ENCODE measurements around the gene CINP. TPM values are rescaled to one million over a fixed set of nuclear protein-coding genes. Genes with fewer than 3 reads are reported as not detected.

The CINP gene
- total and polyA plus RNA-seq, 9 of the 15 experiments (the other 6 are each of a cell fraction or from before 2014, with no cell fraction given): 36.3 to 63.2 (median 43.7) TPM

- peak; percentile 81 to 88 for TF ChIP-seq RAD21 (CRISPR knock-in tag; conservative IDR thresholded peaks at IDR 0.05 in 1 of 2, IDR thresholded peaks at IDR 0.05 in 1 of 2)
- TF ChIP-seq U2AF1 (optimal IDR thresholded peaks at IDR 0.05; ENCODE audit: low read depth, low read length): no peak
- TF ChIP-seq ZKSCAN3 (CRISPR knock-in tag; IDR thresholded peaks at IDR 0.05): no peak
- TF ChIP-seq MYC (IDR thresholded peaks at IDR 0.05; ENCODE audit: low read depth, low read length): peak; percentile 93
- no peak for TF ChIP-seq MYC (CRISPR knock-in tag; IDR thresholded peaks at IDR 0.05; ENCODE audit: borderline replicate concordance, low read depth)
- TF ChIP-seq E2F6 (IDR thresholded peaks at IDR 0.05; ENCODE audit: borderline replicate concordance in 1 of 2, extremely low read depth in 1 of 2, insufficient read depth in 1 of 2, insufficient read length in 1 of 2, low read depth in 1 of 2, low read length in 1 of 2, poor library complexity in 1 of 2, severe bottlenecking in 1 of 2): peak; percentile 85 to 93
- TF ChIP-seq RAD51 (IDR thresholded peaks at IDR 0.05; ENCODE audit: borderline replicate concordance, low read depth): peak; percentile 42; the same call in 1 of the 2 replicates
- TF ChIP-seq ZNF274 (IDR thresholded peaks at IDR 0.05; ENCODE audit: borderline replicate concordance, low read depth, low read length): no peak
- TF ChIP-seq, protein P1, sequence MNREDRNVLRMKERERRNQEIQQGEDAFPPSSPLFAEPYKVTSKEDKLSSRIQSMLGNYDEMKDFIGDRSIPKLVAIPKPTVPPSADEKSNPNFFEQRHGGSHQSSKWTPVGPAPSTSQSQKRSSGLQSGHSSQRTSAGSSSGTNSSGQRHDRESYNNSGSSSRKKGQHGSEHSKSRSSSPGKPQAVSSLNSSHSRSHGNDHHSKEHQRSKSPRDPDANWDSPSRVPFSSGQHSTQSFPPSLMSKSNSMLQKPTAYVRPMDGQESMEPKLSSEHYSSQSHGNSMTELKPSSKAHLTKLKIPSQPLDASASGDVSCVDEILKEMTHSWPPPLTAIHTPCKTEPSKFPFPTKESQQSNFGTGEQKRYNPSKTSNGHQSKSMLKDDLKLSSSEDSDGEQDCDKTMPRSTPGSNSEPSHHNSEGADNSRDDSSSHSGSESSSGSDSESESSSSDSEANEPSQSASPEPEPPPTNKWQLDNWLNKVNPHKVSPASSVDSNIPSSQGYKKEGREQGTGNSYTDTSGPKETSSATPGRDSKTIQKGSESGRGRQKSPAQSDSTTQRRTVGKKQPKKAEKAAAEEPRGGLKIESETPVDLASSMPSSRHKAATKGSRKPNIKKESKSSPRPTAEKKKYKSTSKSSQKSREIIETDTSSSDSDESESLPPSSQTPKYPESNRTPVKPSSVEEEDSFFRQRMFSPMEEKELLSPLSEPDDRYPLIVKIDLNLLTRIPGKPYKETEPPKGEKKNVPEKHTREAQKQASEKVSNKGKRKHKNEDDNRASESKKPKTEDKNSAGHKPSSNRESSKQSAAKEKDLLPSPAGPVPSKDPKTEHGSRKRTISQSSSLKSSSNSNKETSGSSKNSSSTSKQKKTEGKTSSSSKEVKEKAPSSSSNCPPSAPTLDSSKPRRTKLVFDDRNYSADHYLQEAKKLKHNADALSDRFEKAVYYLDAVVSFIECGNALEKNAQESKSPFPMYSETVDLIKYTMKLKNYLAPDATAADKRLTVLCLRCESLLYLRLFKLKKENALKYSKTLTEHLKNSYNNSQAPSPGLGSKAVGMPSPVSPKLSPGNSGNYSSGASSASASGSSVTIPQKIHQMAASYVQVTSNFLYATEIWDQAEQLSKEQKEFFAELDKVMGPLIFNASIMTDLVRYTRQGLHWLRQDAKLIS (CRISPR knock-in tag; IDR thresholded peaks at IDR 0.05): 0 out of 2 replicates have a peak, but pooled peaks have one; percentile 26
- no peak for TF ChIP-seq ZNF224 (CRISPR knock-in tag; IDR thresholded peaks at IDR 0.05)
- TF ChIP-seq MTA2 (IDR thresholded peaks at IDR 0.05; ENCODE audit: low read depth): no peak; the same call in 1 of the 2 replicates
- TF ChIP-seq ZBTB34 (CRISPR knock-in tag; IDR thresholded peaks at IDR 0.05): no peak
- no peak for TF ChIP-seq PPARD (CRISPR knock-in tag; IDR thresholded peaks at IDR 0.05)
- no peak for TF ChIP-seq TAF15 (IDR thresholded peaks at IDR 0.05; ENCODE audit: low read depth, low read length)
- TF ChIP-seq NEUROD1 (IDR thresholded peaks at IDR 0.05; ENCODE audit: borderline replicate concordance, low read depth, low read length, partially characterized antibody): no peak
- peak; percentile 61; the same call in 1 of the 2 replicates for TF ChIP-seq MTA1 (IDR thresholded peaks at IDR 0.05; ENCODE audit: borderline replicate concordance)
- no peak for TF ChIP-seq RUNX1 (IDR thresholded peaks at IDR 0.05; ENCODE audit: low read depth)
- no peak for TF ChIP-seq ZFP1 (CRISPR knock-in tag; IDR thresholded peaks at IDR 0.05)
- TF ChIP-seq TAF7 (tag; IDR thresholded peaks at IDR 0.05): no peak
- TF ChIP-seq FOXJ2 (tag; IDR thresholded peaks at IDR 0.05): no peak
- TF ChIP-seq MAFG (tag; conservative IDR thresholded peaks at IDR 0.05): no peak
- no peak for TF ChIP-seq SIX5 (IDR thresholded peaks at IDR 0.05; ENCODE audit: borderline replicate concordance in 1 of 2, insufficient read depth in 1 of 2, low read depth in 1 of 2, low read length in 2 of 2)
Observed at GRCh38 chr14:102314242-102315011, 48.3 kb downstream of the CINP start (continued).
